Fibroblast of lung (primary cell): ENCODE measurements around the gene ECHDC3. TPM values are rescaled to one million over a fixed set of nuclear protein-coding genes. Genes with fewer than 3 reads are reported as not detected.

Experiments used
- DNase-seq, 2 donors: peaks; one replicate each; pipeline versions ENCODE4 v3.0.0 to v3.0.0-alpha.2; 2010; ENCODE audit warnings: low read depth in 2 of 2
- H2AFZ ChIP-seq: 2 replicates; pipeline ENCODE4 v1.5.1; 2012; ENCODE audit warnings: low read length, control low read depth, inconsistent platforms
- H3K27ac ChIP-seq: 2 replicates; pipeline ENCODE4 v1.5.1; 2011; ENCODE audit warnings: low read length, control low read depth; ENCODE audit not compliant: insufficient read depth
- H3K27me3 ChIP-seq: 2 replicates; pipeline ENCODE4 v1.5.1; 2011; ENCODE audit warnings: mild to moderate bottlenecking, low read length; ENCODE audit not compliant: control insufficient read depth, insufficient read depth
- H3K36me3 ChIP-seq: 2 replicates; pipeline ENCODE4 v1.5.1; 2011; ENCODE audit warnings: low read length; ENCODE audit not compliant: control insufficient read depth, insufficient read depth
- H3K4me1 ChIP-seq: 2 replicates; pipeline ENCODE4 v1.5.1; 2011; ENCODE audit warnings: low read length; ENCODE audit not compliant: control insufficient read depth, insufficient read depth; ENCODE audit errors: extremely low read depth
- H3K4me2 ChIP-seq: 2 replicates; pipeline ENCODE4 v1.5.1; 2011; ENCODE audit warnings: low read length, control low read depth; ENCODE audit not compliant: insufficient read depth; ENCODE audit errors: extremely low read depth
- H3K4me3 ChIP-seq, 4 experiments: fragments of 200-600 bp in 1 of 4; sonication (generic) in 1 of 4; replicated peaks in 1 of 4; 2 replicates each; pipeline ENCODE4 v1.5.1; 2011 to 2016; ENCODE audit warnings: low read length in 4 of 4, low read depth in 3 of 4, mild to moderate bottlenecking in 3 of 4, control low read depth in 2 of 4, inconsistent platforms in 1 of 4, mixed read lengths in 1 of 4; ENCODE audit not compliant: insufficient read depth in 1 of 4; ENCODE audit errors: control extremely low read depth in 1 of 4
- H3K79me2 ChIP-seq: 2 replicates; pipeline ENCODE4 v1.5.1; 2012; ENCODE audit warnings: mild to moderate bottlenecking, low read length, inconsistent platforms; ENCODE audit not compliant: control insufficient read depth, insufficient read depth
- H3K9ac ChIP-seq: 2 replicates; pipeline ENCODE4 v1.5.1; 2011; ENCODE audit warnings: mild to moderate bottlenecking, low read length, control low read depth; ENCODE audit not compliant: insufficient read depth
- H3K9me3 ChIP-seq: 2 replicates; pipeline ENCODE4 v1.5.1; 2012; ENCODE audit warnings: low read depth, low read length; ENCODE audit not compliant: control insufficient read depth, insufficient read depth
- H4K20me1 ChIP-seq: 2 replicates; pipeline ENCODE4 v1.5.1; 2011; ENCODE audit warnings: low read length; ENCODE audit not compliant: control insufficient read depth, insufficient read depth; ENCODE audit errors: extremely low read depth
- CTCF ChIP-seq, 2 donors: IDR thresholded peaks in 1 of 2; conservative IDR thresholded peaks in 1 of 2; 1 replicate in 1 of 2; 2 replicates in 1 of 2; pipeline ENCODE4 v1.5.1; 2011 to 2012; ENCODE audit warnings: low read length in 2 of 2, control low read depth in 1 of 2, inconsistent platforms in 1 of 2, low read depth in 1 of 2, mild to moderate bottlenecking in 1 of 2
- EZH2 ChIP-seq: IDR thresholded peaks from 2 replicates; pipeline ENCODE4 v1.5.1; 2012; ENCODE audit warnings: low read length, control low read depth, mild to moderate bottlenecking; ENCODE audit errors: missing control alignments
- polyA plus RNA-seq, 2 donors: library from polyadenylated mRNA; depleted of rRNA in 1 of 2; stranded (reverse) in 1 of 2; unstranded in 1 of 2; fragments of >200 nt; gene quantifications; 2 replicates each; pipeline ENCODE4 v1.2.1, GENCODE V29; 2011 to 2012; ENCODE audit warnings: missing spikeins in 1 of 2
- total RNA-seq: library from RNA; depleted of rRNA; stranded (reverse); fragments of >200 nt; gene quantifications from 2 replicates; pipeline ENCODE4 v1.2.1, GENCODE V29; 2014

Gene ECHDC3
- total and polyA plus RNA-seq, 2 donors (not counting 1 experiment from before 2014, with no cell fraction given), result 6.1 to 17.7 TPM

GRCh38 chr10:11810313-11810766 is 68.2 kb downstream of the ECHDC3 start:
- H4K20me1 ChIP-seq, result no peaks in the 10 kb centered on the region
- H3K4me3 ChIP-seq, result no peak overlapping the region
- H3K4me1 ChIP-seq, result peaks cover 2% of the 10 kb centered on the region
- no peaks in the 10 kb centered on the region for H3K79me2 ChIP-seq
- peak overlapping the region; percentile 60 for H2AFZ ChIP-seq
- no peak overlapping the region for H3K9ac ChIP-seq
- peak overlapping the region; percentile 9 for H3K27ac ChIP-seq
- H3K27me3 ChIP-seq, result no peaks in the 10 kb centered on the region
- peak; percentile 62 to 66 for DNase-seq
- H3K9me3 ChIP-seq, result no peaks in the 10 kb centered on the region
- H3K4me2 ChIP-seq, result peak overlapping the region; percentile 66
- H3K36me3 ChIP-seq, result no peaks in the 10 kb centered on the region
- TF ChIP-seq EZH2, result no peak
- TF ChIP-seq CTCF (conservative IDR thresholded peaks at IDR 0.05 in 1 of 2, IDR thresholded peaks at IDR 0.05 in 1 of 2; ENCODE audit: low read depth in 1 of 2, low read length in 2 of 2), result no peak

DNA sequence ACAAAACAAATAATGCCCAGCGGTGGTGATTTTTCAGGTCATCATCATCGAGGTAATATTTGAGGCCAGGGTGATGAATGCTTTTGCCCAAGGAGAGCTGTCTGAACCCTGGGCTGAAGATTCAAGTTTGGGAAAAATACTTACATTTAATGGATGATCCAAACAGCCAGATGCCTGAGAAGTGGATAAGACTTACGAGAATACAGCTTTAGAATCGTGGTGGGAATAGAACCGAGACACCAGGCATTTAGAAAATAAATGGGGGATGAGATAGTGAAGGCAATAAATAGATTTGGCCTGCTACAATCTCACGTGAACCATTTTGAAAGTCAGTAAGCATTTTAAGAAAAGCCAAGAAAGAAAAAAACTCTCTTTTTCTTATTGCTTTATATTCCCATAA is 68.8 kb downstream of the ECHDC3 start:
- no peaks in the 10 kb centered on the region for H3K27me3 ChIP-seq

DNA sequence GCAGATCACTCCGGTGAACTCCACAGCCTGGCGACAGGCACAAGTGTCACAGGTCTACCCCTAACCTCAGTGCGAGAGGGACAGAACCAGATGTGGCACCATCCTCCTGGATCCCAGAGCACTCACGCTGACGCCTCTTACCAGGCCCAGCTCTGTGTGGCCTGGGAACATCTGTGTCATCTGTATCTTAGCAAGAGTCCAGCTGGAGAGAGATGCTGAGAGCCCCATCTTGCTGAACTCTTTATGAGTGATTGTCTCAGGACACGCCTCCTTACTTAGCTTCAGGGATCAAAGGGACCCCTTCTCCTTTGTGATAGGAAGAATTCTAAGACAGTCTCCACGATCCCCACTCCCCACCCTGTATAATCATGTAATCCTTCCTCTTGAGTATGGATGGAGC is 71.0 kb downstream of the ECHDC3 start:
- no peaks in the 10 kb centered on the region for H3K27me3 ChIP-seq
- H3K36me3 ChIP-seq, result no peaks in the 10 kb centered on the region
- no peaks in the 10 kb centered on the region for H3K79me2 ChIP-seq
- H2AFZ ChIP-seq, result no peak overlapping the region
- H3K27ac ChIP-seq, result no peak overlapping the region
- H3K4me3 ChIP-seq, result no peak overlapping the region
- peaks cover 2% of the 10 kb centered on the region for H3K4me1 ChIP-seq
- no peak for DNase-seq
- H3K9me3 ChIP-seq, result no peaks in the 10 kb centered on the region
- TF ChIP-seq CTCF (conservative IDR thresholded peaks at IDR 0.05 in 1 of 2, IDR thresholded peaks at IDR 0.05 in 1 of 2; ENCODE audit: low read depth in 1 of 2, low read length in 2 of 2), result no peak
- TF ChIP-seq EZH2, result no peak
- no peak overlapping the region for H3K9ac ChIP-seq
- H3K4me2 ChIP-seq, result no peak overlapping the region
- H4K20me1 ChIP-seq, result no peaks in the 10 kb centered on the region

More for the DNA sequence above, 68.8 kb downstream of the ECHDC3 start:
- H4K20me1 ChIP-seq, result no peaks in the 10 kb centered on the region
- TF ChIP-seq CTCF (conservative IDR thresholded peaks at IDR 0.05 in 1 of 2, IDR thresholded peaks at IDR 0.05 in 1 of 2; ENCODE audit: low read depth in 1 of 2, low read length in 2 of 2), result no peak
- TF ChIP-seq EZH2, result no peak
- H3K4me2 ChIP-seq, result no peak overlapping the region
- no peak overlapping the region for H3K27ac ChIP-seq
- peaks cover 2% of the 10 kb centered on the region for H3K4me1 ChIP-seq
- no peaks in the 10 kb centered on the region for H3K36me3 ChIP-seq
- H3K4me3 ChIP-seq, result no peak overlapping the region
- H3K9me3 ChIP-seq, result no peaks in the 10 kb centered on the region
- no peak overlapping the region for H3K9ac ChIP-seq
- no peak for DNase-seq
- H3K79me2 ChIP-seq, result no peaks in the 10 kb centered on the region
- H2AFZ ChIP-seq, result no peak overlapping the region

Other genes with a start within 250 kb of the ECHDC3 start
- 8.7 and 8.9 TPM in 2 replicates for gene USP6NL, start 130.7 kb upstream of the ECHDC3 start, total RNA-seq
- 13.0 and 13.4 TPM in 2 replicates for gene USP6NL, start 130.7 kb upstream of the ECHDC3 start, polyA plus RNA-seq
- 1.8 and 2.6 TPM in 2 replicates for gene PROSER2, start 81.0 kb downstream of the ECHDC3 start, total RNA-seq
- 1.2 and 1.5 TPM in 2 replicates for gene PROSER2, start 81.0 kb downstream of the ECHDC3 start, polyA plus RNA-seq